HG02759 (cell line): ENCODE measurements around the gene TICAM2.

ENCODE experiments used
- ATAC-seq: cut with Tn5 transposase; IDR thresholded peaks from one replicate; pipeline ENCODE4 v1.9.1; 2021; ENCODE audit warnings: mild to moderate bottlenecking, moderate library complexity; ENCODE audit not compliant: unreplicated experiment

The TICAM2 gene

GRCh38 chr5:115541611-115542010 lies 60.7 kb downstream of the TICAM2 start:
- ATAC-seq, result no peak

GRCh38 chr5:115535479-115536035 lies 66.7 kb downstream of the TICAM2 start:
- ATAC-seq, result no peak

DNA sequence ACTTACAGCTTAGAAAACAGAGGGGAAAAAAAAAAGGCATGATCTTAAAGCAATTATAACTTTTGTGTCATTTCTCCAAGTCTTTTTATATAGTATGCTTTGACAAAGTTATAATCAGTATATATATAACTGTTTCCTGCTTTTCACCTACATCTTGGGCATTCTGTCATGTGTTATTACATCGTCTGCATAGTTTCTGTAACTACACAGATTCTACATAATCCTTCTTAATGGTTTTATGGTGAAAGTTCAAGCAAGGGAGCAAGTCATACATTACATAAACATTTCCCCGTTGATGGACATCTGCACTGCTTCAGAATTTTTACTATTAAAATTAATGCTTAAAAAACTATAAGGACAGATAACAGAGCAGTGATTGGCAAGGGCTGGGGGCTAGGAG lies 69.8 kb downstream of the TICAM2 start:
- no peak for ATAC-seq

- no peak for ATAC-seq
Observed at GRCh38 chr5:115531787-115532367, 70.4 kb downstream of the TICAM2 start.

GRCh38 chr5:115531380-115531779 lies 70.9 kb downstream of the TICAM2 start:
- no peak for ATAC-seq

GRCh38 chr5:115530426-115530825 lies 71.9 kb downstream of the TICAM2 start:
- no peak for ATAC-seq
